BE2C (cell line): ENCODE data around the gene MEOX2.

Experiments used
- DNase-seq: peaks from one replicate; pipeline ENCODE4 v3.0.0-alpha.2; 2020
- H3K27me3 ChIP-seq: fragments of 250-450 bp; sonication (Bioruptor Pico); 2 replicates; pipeline ENCODE4 v1.5.1; 2020; ENCODE audit warnings: mild to moderate bottlenecking
- H3K36me3 ChIP-seq: fragments of 250-450 bp; sonication (Bioruptor Pico); 2 replicates; pipeline ENCODE4 v1.5.1; 2020; ENCODE audit warnings: mild to moderate bottlenecking
- H3K4me1 ChIP-seq: fragments of 250-450 bp; sonication (Bioruptor Pico); 2 replicates; pipeline ENCODE4 v1.5.1; 2020
- H3K4me3 ChIP-seq: 2 replicates; pipeline ENCODE4 v1.5.1; 2011; ENCODE audit warnings: low read depth, low read length
- H3K9me3 ChIP-seq: fragments of 250-450 bp; sonication (Bioruptor Pico); 2 replicates; pipeline ENCODE4 v1.5.1; 2020
- CTCF ChIP-seq: IDR thresholded peaks from 2 replicates; pipeline ENCODE4 v1.5.1; 2012; ENCODE audit warnings: mild to moderate bottlenecking, low read depth, low read length

Gene MEOX2

GRCh38 chr7:15662451-15662850, 24.0 kb downstream of the MEOX2 start:
- Histone ChIP-seq H3K27me3 (no peaks in the 10 kb centered on the region), H3K9me3 (no peaks in the 10 kb centered on the region), H3K4me1 (no peaks in the 10 kb centered on the region), H3K36me3 (no peaks in the 10 kb centered on the region), H3K4me3 (no peak overlapping the region)
- TF ChIP-seq CTCF: no peak
- DNase-seq: no peak

DNA sequence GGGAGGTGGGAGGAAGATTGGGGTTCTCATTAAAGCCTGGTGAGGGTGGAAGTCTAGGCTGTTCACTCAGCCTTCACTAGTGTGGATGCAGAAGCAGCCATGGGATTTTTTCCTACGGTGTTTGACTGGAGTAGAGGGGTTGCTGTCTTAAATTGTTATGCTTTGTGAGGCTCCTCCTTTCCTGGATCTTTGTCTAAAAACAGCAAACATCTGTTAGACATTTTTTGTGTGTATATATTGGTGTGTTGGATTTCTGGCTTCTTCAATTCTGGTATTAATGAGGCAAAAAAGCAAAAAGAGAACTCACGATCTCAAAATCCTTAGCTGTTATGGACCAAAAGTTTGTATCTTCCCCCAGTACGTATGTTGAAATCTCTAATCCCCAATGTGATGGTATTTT, 28.2 kb downstream of the MEOX2 start:
- no peak for TF ChIP-seq CTCF
- no peak for DNase-seq
- Histone ChIP-seq H3K4me1 (no peaks in the 10 kb centered on the region), H3K9me3 (no peaks in the 10 kb centered on the region), H3K36me3 (no peaks in the 10 kb centered on the region), H3K4me3 (no peak overlapping the region), H3K27me3 (no peaks in the 10 kb centered on the region)

DNA sequence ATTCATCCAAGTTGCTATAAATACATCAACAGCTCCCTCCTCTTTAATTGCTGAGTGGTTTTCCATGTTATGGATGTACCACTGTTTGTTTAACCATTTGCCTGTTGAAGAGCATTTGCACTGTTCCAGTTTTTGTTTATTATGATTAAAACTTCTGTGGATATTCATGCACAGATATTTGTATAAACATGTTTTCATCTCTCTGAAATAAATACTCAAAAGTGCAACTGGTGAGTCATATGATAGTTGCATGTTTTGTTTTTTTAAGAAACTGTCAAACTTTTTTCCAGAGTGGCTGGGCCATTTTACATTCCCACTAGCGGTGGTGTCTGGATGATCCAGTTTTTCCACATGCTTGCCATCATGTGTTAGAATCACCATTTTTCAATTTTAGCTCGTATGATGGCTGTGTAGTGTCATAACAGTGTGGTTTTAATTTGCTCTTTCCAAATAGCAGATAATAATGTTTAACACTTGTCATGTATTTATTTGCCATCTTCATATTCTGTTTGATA, 33.6 kb downstream of the MEOX2 start:
- TF ChIP-seq CTCF: no peak
- Histone ChIP-seq H3K4me3 (no peak overlapping the region), H3K27me3 (no peaks in the 10 kb centered on the region), H3K36me3 (no peaks in the 10 kb centered on the region), H3K4me1 (no peaks in the 10 kb centered on the region), H3K9me3 (no peaks in the 10 kb centered on the region)
- no peak for DNase-seq

- DNase-seq: no peak
- Histone ChIP-seq H3K36me3 (no peaks in the 10 kb centered on the region), H3K9me3 (no peaks in the 10 kb centered on the region), H3K4me1 (no peaks in the 10 kb centered on the region), H3K27me3 (no peaks in the 10 kb centered on the region), H3K4me3 (no peak overlapping the region)
- TF ChIP-seq CTCF: no peak
These were observed 34.8 kb downstream of the MEOX2 start for GRCh38 chr7:15651693-15652092.

GRCh38 chr7:15650787-15651186, 35.7 kb downstream of the MEOX2 start:
- Histone ChIP-seq H3K36me3 (no peaks in the 10 kb centered on the region), H3K4me1 (no peaks in the 10 kb centered on the region), H3K9me3 (no peaks in the 10 kb centered on the region), H3K4me3 (no peak overlapping the region), H3K27me3 (no peaks in the 10 kb centered on the region)
- TF ChIP-seq CTCF: no peak
- no peak for DNase-seq

DNA sequence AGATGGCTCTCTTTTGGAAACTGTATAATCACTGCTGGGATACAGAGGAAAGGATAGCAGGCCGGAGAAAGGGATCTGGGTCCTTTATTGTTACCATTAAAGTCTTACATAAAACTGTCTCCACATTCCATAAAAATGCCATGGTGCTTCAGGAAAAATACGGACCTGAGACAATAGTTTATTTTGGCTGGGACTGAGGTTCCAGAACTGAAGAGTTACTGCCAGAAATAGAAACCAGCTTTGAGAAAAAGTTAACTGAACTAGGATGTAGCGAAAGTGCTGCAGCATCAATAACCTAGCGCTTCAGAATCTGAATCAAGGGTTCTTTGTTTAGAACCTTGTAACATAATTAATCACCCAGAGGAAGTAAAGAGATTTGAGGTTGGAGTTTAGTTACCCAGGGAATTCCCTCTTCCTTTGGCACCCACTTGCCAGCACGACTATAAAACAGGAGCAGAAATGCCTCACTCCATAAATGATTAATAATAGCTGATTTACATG, 38.0 kb downstream of the MEOX2 start:
- TF ChIP-seq CTCF: no peak
- DNase-seq: no peak
- Histone ChIP-seq H3K4me3 (no peak overlapping the region), H3K9me3 (no peaks in the 10 kb centered on the region), H3K4me1 (no peaks in the 10 kb centered on the region), H3K36me3 (no peaks in the 10 kb centered on the region), H3K27me3 (no peaks in the 10 kb centered on the region)
